Mesenchymal stem cell (in vitro differentiated cells and primary cell): ENCODE data around the gene SPOCK3.

Source experiments
- DNase-seq: peaks from one replicate; pipeline ENCODE4 v3.0.0-alpha.2; 2013
- H2AFZ ChIP-seq: one replicate; pipeline ENCODE4 v1.6.1; 2013; ENCODE audit warnings: low read depth, mild to moderate bottlenecking, control low read depth, inconsistent platforms, low read length, moderate library complexity
- H2AK5ac ChIP-seq: 2 replicates; pipeline ENCODE4 v1.6.1; 2013; ENCODE audit warnings: low read length, moderate library complexity, mild to moderate bottlenecking, inconsistent platforms; ENCODE audit not compliant: severe bottlenecking
- H2BK120ac ChIP-seq: one replicate; pipeline ENCODE4 v1.6.1; 2013; ENCODE audit warnings: low read depth, mild to moderate bottlenecking, inconsistent platforms, low read length, moderate library complexity
- H2BK12ac ChIP-seq, 2 experiments: one replicate each; pipeline ENCODE4 v1.6.1; 2013; ENCODE audit warnings: inconsistent platforms in 2 of 2, low read length in 2 of 2, mild to moderate bottlenecking in 2 of 2, moderate library complexity in 2 of 2, control low read depth in 1 of 2
- H2BK15ac ChIP-seq: one replicate; pipeline ENCODE4 v1.6.1; 2013; ENCODE audit warnings: mild to moderate bottlenecking, low read depth, inconsistent platforms; ENCODE audit not compliant: poor library complexity, severe bottlenecking
- H2BK5ac ChIP-seq: 2 replicates; pipeline ENCODE4 v1.6.1; 2013; ENCODE audit warnings: low read depth, mild to moderate bottlenecking, low read length, control low read depth, inconsistent platforms; ENCODE audit not compliant: poor library complexity, severe bottlenecking
- H3K14ac ChIP-seq, 2 experiments: one replicate each; pipeline ENCODE4 v1.6.1; 2013; ENCODE audit warnings: inconsistent platforms in 2 of 2, low read length in 2 of 2, control low read depth in 1 of 2, mild to moderate bottlenecking in 1 of 2, moderate library complexity in 1 of 2
- H3K18ac ChIP-seq, 2 experiments: one replicate each; pipeline ENCODE4 v1.6.1; 2013; ENCODE audit warnings: inconsistent platforms in 2 of 2, low read length in 2 of 2, control low read depth in 1 of 2, low read depth in 1 of 2, mild to moderate bottlenecking in 1 of 2
- H3K23ac ChIP-seq, 2 experiments: one replicate each; pipeline ENCODE4 v1.6.1; 2013; ENCODE audit warnings: inconsistent platforms in 2 of 2, low read length in 2 of 2, mild to moderate bottlenecking in 2 of 2, moderate library complexity in 2 of 2, control low read depth in 1 of 2
- H3K27ac ChIP-seq: 2 replicates; pipeline ENCODE4 v1.5.1; 2013; ENCODE audit warnings: mild to moderate bottlenecking, moderate library complexity, low read length, control low read depth, inconsistent platforms; ENCODE audit not compliant: poor library complexity, severe bottlenecking
- H3K27me3 ChIP-seq, 2 experiments: 2 replicates each; pipeline versions ENCODE4 v1.6.1 to v1.7.0; 2013; ENCODE audit warnings: low read length in 2 of 2, mild to moderate bottlenecking in 2 of 2, moderate library complexity in 2 of 2, control low read depth in 1 of 2, inconsistent platforms in 1 of 2; ENCODE audit not compliant: control insufficient read depth in 1 of 2, insufficient read depth in 1 of 2
- H3K36me3 ChIP-seq, 2 experiments: 2 replicates each; pipeline versions ENCODE4 v1.6.1 to v1.7.0; 2013; ENCODE audit warnings: low read length in 2 of 2, control low read depth in 1 of 2, inconsistent platforms in 1 of 2, low read depth in 1 of 2, mild to moderate bottlenecking in 1 of 2; ENCODE audit not compliant: insufficient read depth in 2 of 2, control insufficient read depth in 1 of 2
- H3K4ac ChIP-seq, 2 experiments: one replicate each; pipeline ENCODE4 v1.6.1; 2013; ENCODE audit warnings: inconsistent platforms in 2 of 2, low read length in 2 of 2, mild to moderate bottlenecking in 2 of 2, moderate library complexity in 2 of 2, control low read depth in 1 of 2, low read depth in 1 of 2
- H3K4me1 ChIP-seq: 2 replicates; pipeline ENCODE4 v1.6.1; 2013; ENCODE audit warnings: low read depth, low read length, control low read depth; ENCODE audit not compliant: control insufficient read depth, insufficient read depth
- H3K4me2 ChIP-seq: 2 replicates; pipeline ENCODE4 v1.6.1; 2013; ENCODE audit warnings: low read length, mild to moderate bottlenecking, inconsistent platforms; ENCODE audit not compliant: poor library complexity, severe bottlenecking
- H3K4me3 ChIP-seq, 2 experiments: 2 replicates each; pipeline versions ENCODE4 v1.5.1 to v1.7.0; 2013; ENCODE audit warnings: low read length in 2 of 2, mild to moderate bottlenecking in 2 of 2, control low read depth in 1 of 2, low read depth in 1 of 2; ENCODE audit not compliant: insufficient read depth in 1 of 2
- H3K79me1 ChIP-seq: replicated peaks from 2 replicates; pipeline ENCODE4 v1.6.1; 2013; ENCODE audit warnings: mild to moderate bottlenecking, control low read depth, low read length, inconsistent platforms; ENCODE audit not compliant: poor library complexity, severe bottlenecking
- H3K9ac ChIP-seq: 2 replicates; pipeline ENCODE4 v1.7.0; 2013; ENCODE audit warnings: mild to moderate bottlenecking, low read length, moderate library complexity
- H3K9me3 ChIP-seq: 2 replicates; pipeline ENCODE4 v1.7.0; 2013; ENCODE audit warnings: mild to moderate bottlenecking, low read length; ENCODE audit not compliant: control insufficient read depth
- H4K8ac ChIP-seq: one replicate; pipeline ENCODE4 v1.6.1; 2013; ENCODE audit warnings: inconsistent platforms, mild to moderate bottlenecking, low read length, moderate library complexity
- H4K91ac ChIP-seq: one replicate; pipeline ENCODE4 v1.6.1; 2013; ENCODE audit warnings: mild to moderate bottlenecking, low read length, inconsistent platforms
- WGBS: methylation state at CpG from one replicate; pipeline ENCODE4 v1.1.7; 2013; ENCODE audit warnings: mixed read lengths; 5-methylcytosine and 5-hydroxymethylcytosine counted together

Gene SPOCK3

DNA sequence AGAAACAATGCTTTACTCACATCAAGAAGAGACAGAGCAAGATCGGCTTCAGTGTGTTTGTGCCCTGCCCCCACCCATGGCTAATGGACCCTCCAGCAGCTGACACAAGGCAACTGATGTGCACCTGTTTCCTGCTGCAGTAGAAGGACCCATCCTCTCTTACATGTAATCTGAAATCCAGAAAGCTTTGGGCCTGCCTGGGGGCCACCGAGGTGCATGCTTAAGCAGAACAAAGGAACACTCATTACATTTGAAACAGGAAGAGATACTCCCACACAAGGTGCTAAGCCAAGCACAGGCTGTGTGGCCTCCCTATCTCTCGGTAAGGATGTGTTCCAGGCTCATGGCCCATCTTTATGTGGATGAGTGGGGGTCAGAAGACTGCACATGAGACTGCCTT, 338.0 kb downstream of the SPOCK3 start:
- H3K36me3 ChIP-seq: no peaks in the 10 kb centered on the region
- H3K4me1 ChIP-seq: no peaks in the 10 kb centered on the region
- no peak overlapping the region for H3K4ac ChIP-seq
- H3K18ac ChIP-seq: no peak overlapping the region
- no peak overlapping the region for H2AFZ ChIP-seq
- no peak overlapping the region for H3K4me3 ChIP-seq
- H3K23ac ChIP-seq: no peak overlapping the region
- no peak overlapping the region for H2BK120ac ChIP-seq
- H3K9ac ChIP-seq: no peak overlapping the region
- H2BK15ac ChIP-seq: no peak overlapping the region
- H4K8ac ChIP-seq: no peak overlapping the region
- H3K27ac ChIP-seq: no peak overlapping the region
- H3K14ac ChIP-seq: peak overlapping the region in 1 of 2 experiments; percentile 59
- no peak overlapping the region for H4K91ac ChIP-seq
- no peaks in the 10 kb centered on the region for H3K27me3 ChIP-seq
- H2BK5ac ChIP-seq: no peak overlapping the region
- H2BK12ac ChIP-seq: no peak overlapping the region
- H2AK5ac ChIP-seq: no peak overlapping the region
- no peak for DNase-seq
- H3K9me3 ChIP-seq: peaks cover 3% of the 10 kb centered on the region
- WGBS: 58% methylated on average over 3 of the region's 3 CpGs
- no peak overlapping the region for H3K4me2 ChIP-seq
- no peaks in the 10 kb centered on the region for H3K79me1 ChIP-seq

DNA sequence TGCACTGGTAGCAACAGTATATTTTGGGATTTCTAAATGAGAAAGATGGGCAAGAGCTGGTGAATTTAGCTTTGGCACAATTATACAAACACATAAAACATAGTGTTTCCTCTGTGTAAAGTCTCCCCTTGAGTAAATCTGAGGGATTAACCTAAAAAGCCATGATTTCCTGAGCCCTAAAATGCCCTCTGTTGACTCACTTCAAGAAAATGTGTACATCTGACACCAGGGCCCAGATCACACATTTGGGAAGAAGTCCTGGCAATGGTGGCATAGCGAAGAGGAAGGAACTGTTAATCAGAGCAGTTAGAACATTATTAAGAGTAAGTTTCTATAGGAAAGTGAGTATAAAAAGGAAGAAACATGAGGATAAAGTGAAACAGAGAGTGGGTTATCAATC, 338.5 kb downstream of the SPOCK3 start:
- no peak overlapping the region for H2BK120ac ChIP-seq
- H3K9ac ChIP-seq: no peak overlapping the region
- H3K4me1 ChIP-seq: no peaks in the 10 kb centered on the region
- no peaks in the 10 kb centered on the region for H3K27me3 ChIP-seq
- H3K36me3 ChIP-seq: no peaks in the 10 kb centered on the region
- H3K14ac ChIP-seq: no peak overlapping the region
- H4K8ac ChIP-seq: no peak overlapping the region
- H3K9me3 ChIP-seq: peaks cover 3% of the 10 kb centered on the region
- H4K91ac ChIP-seq: no peak overlapping the region
- no peak for DNase-seq
- H2BK5ac ChIP-seq: no peak overlapping the region
- H2BK15ac ChIP-seq: no peak overlapping the region
- 63% methylated on average over 1 of the region's 1 CpG for WGBS
- no peak overlapping the region for H3K4me2 ChIP-seq
- no peak overlapping the region for H2AFZ ChIP-seq
- H3K4me3 ChIP-seq: no peak overlapping the region
- H3K79me1 ChIP-seq: no peaks in the 10 kb centered on the region
- no peak overlapping the region for H2BK12ac ChIP-seq
- no peak overlapping the region for H3K23ac ChIP-seq
- no peak overlapping the region for H3K27ac ChIP-seq
- H2AK5ac ChIP-seq: no peak overlapping the region
- no peak overlapping the region for H3K18ac ChIP-seq
- no peak overlapping the region for H3K4ac ChIP-seq

DNA sequence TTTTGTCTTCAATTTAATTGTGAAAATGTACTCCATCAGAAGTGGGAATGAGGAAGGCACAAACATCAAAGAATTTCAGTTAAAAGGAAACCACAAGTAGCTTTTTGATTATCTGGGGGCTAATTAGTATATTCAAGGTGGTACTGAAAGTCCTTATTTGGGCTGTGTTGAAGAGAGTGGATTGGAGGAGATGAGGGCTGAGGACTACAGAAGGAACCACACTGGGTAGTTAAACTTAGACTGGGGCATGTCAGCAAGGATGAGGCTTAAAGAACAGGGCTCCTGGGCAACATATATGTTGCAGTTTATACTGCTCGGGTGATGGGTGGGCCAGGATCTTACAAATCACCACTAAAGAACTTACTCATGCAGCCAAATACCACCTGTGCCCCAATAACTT, 346.8 kb downstream of the SPOCK3 start:
- DNase-seq: no peak
- Histone ChIP-seq H2BK12ac (no peak overlapping the region), H2BK120ac (no peak overlapping the region), H3K18ac (no peak overlapping the region), H3K4me2 (no peak overlapping the region), H4K8ac (no peak overlapping the region), H3K14ac (no peak overlapping the region), H3K4me3 (no peak overlapping the region), H3K9ac (no peak overlapping the region), H2AFZ (no peak overlapping the region), H3K79me1 (no peaks in the 10 kb centered on the region), H3K36me3 (no peaks in the 10 kb centered on the region), H2AK5ac (no peak overlapping the region), H2BK15ac (no peak overlapping the region), H3K4ac (no peak overlapping the region), H2BK5ac (no peak overlapping the region), H4K91ac (no peak overlapping the region), H3K23ac (no peak overlapping the region), H3K27ac (no peak overlapping the region), H3K27me3 (no peaks in the 10 kb centered on the region), H3K4me1 (no peaks in the 10 kb centered on the region), H3K9me3 (no peaks in the 10 kb centered on the region)
- 64% methylated on average over 1 of the region's 1 CpG for WGBS

DNA sequence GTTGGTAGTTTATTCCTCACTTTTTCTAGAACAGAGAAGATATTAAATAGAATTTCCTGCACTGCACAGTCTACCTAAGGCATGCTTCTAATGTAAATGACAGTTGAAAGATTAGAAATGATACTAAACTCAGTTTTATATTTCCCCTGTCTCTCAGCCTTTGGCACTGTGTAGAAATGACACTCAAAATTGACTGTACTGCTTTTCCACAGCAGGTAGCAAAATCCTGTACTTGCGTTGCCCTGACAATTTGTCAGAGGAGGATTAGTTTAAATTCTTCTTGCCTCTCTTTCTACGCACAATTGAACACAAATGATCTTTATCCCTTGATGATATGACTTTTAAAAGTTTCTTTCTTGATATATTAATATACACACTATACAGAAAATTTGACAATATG, 347.6 kb downstream of the SPOCK3 start:
- Histone ChIP-seq H2BK5ac (no peak overlapping the region), H4K8ac (no peak overlapping the region), H4K91ac (no peak overlapping the region), H2AFZ (no peak overlapping the region), H2BK15ac (no peak overlapping the region), H2BK120ac (no peak overlapping the region), H3K4me3 (no peak overlapping the region), H3K23ac (no peak overlapping the region), H3K27me3 (no peaks in the 10 kb centered on the region), H3K18ac (no peak overlapping the region), H3K4me1 (no peaks in the 10 kb centered on the region), H3K79me1 (no peaks in the 10 kb centered on the region), H3K9ac (no peak overlapping the region), H3K27ac (no peak overlapping the region), H3K4ac (no peak overlapping the region), H3K14ac (no peak overlapping the region), H3K9me3 (no peaks in the 10 kb centered on the region), H2AK5ac (no peak overlapping the region), H3K4me2 (no peak overlapping the region), H2BK12ac (no peak overlapping the region), H3K36me3 (no peaks in the 10 kb centered on the region)
- 100% methylated on average over 1 of the region's 2 CpGs for WGBS
- no peak for DNase-seq
